Uterus (tissue), 2 donors: ENCODE measurements around the gene KLF7.

ENCODE experiments used
- CTCF ChIP-seq, 4 experiments: fragments of 200-600 bp in 2 of 4; fragments of 450-650 bp in 2 of 4; sonication (generic) in 2 of 4; IDR thresholded peaks; one replicate each; pipeline ENCODE4 v1.5.1; 2016 to 2019; ENCODE audit warnings: antibody characterized with exemption in 4 of 4, mild to moderate bottlenecking in 2 of 4, moderate library complexity in 1 of 4
- POLR2A ChIP-seq, 2 donors: fragments of 450-650 bp; IDR thresholded peaks; one replicate each; pipeline ENCODE4 v1.6.1; 2016; ENCODE audit warnings: antibody characterized with exemption in 2 of 2, mild to moderate bottlenecking in 1 of 2, moderate library complexity in 1 of 2

GRCh38 chr2:207055257-207055656 lies 110.5 kb downstream of the KLF7 start:
- no peak for TF ChIP-seq CTCF (IDR thresholded peaks at IDR 0.05)
- TF ChIP-seq POLR2A (IDR thresholded peaks at IDR 0.05), result no peak
